CD4-positive, alpha-beta T cell treated with Interleukin-2 at 100 ng/mL for 4 hours (primary cell): ENCODE results near the gene PHTF1.

Experiments
- DNase-seq: peaks from one replicate; pipeline ENCODE4 v3.0.0-alpha.2; 2020; ENCODE audit warnings: low spot score

Gene PHTF1

GRCh38 chr1:113759333-113760101, at the start of gene PHTF1:
TSS of gene PHTF1 (minus strand) at chr1:113759486. CDS start at chr1:113758703, 783 bp downstream.
- DNase-seq, result peak; percentile 63

DNA sequence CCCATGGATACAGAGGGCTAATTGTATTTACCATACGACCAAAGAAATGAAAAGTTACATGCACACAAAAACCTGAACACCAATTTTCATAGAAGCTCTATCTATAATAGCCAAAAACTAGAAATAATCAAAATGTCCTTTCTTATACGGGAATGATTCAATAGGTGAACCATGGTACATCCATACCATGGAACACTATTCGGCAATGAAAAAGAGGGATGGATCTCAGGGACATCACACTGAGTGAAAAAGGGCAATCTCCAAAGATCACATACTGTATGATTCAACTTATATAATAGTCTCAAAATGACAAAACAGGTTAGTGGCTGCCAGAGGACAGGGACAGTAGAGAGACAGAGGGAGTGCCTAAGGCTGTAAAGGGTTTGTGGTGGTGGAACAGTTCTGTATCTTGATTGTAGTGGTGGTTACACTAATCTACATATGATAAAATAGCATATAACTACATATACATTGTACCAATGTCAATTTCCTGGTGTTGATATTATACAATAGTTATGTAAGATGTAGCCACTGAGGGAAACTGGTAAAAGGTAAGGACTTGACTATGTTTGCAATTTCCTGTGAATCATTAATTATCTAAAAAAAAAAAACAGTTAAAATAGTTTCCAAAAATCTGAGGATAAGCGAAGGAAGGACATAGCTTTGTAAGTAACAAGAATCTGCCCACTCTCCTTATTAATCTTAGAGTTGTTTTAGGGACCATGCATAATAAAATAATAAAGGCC, 49.3 kb upstream of the PHTF1 start:
- DNase-seq, result peak; percentile 16

DNA sequence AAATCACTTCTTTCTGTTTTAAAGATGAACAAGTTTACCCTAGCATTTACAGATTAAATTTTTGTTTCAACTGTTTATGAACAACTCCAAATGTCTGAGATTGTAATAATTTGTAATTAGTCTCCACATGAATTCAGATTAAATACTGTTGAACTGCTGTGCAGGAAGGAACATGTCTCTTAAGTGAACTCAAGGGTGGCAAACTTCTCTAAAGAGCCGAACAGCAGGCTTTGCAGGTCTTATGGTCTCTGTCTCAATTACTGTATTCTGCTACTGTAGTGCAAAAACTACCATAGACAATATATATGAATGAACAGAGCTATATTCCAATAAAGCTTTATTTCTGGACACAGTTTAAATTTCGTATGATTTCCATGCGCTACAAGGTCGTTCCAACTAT, 46.4 kb upstream of the PHTF1 start:
- no peak for DNase-seq

- DNase-seq, result no peak
These were observed 45.9 kb upstream of the PHTF1 start for GRCh38 chr1:113805256-113805531.

DNA sequence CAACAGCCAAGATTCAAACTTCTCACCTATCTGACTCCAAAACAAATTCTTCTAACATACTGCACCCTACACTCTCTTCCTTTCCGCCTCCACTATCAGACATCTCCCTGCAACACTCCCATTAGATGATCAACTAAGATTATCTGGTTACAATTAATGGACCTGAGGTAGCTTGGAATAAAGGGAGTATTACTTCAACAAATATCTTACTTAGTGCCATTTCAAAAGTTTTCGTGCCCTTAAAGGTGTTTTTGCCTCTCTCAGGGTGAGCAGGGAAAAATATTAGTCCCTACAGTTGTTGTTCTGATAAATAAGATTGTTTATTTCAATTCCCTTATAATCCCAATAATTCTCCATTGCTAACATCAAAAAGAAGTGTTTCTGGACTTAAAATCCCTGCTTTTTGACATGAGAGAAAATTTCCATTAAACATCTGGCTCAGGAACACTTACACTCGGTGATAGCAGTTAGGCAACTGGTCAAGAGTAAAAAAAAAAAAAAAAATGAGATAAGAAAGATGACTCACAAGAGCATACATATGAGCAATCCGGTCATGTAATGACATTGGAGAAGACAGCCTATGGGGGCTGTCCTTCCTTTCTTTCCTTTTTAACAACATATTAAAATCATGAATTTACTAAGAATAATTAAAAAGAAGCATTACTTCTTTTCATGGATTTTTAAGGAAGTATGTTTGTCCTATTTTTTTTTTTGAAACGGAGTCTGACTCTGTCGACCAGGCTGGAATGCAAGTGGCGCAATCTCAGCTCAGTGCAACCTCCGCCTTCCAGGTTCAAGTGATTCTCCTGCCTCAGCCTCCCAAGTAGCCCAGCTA, 45.4 kb upstream of the PHTF1 start:
- no peak for DNase-seq

- no peak for DNase-seq
These were observed 43.2 kb upstream of the PHTF1 start for GRCh38 chr1:113802367-113803007.

- no peak for DNase-seq
These were observed 41.2 kb upstream of the PHTF1 start for GRCh38 chr1:113800487-113800886.

GRCh38 chr1:113797472-113797871, 38.2 kb upstream of the PHTF1 start:
- no peak for DNase-seq

- no peak for DNase-seq
These were observed 34.9 kb upstream of the PHTF1 start for GRCh38 chr1:113793878-113794834.

DNA sequence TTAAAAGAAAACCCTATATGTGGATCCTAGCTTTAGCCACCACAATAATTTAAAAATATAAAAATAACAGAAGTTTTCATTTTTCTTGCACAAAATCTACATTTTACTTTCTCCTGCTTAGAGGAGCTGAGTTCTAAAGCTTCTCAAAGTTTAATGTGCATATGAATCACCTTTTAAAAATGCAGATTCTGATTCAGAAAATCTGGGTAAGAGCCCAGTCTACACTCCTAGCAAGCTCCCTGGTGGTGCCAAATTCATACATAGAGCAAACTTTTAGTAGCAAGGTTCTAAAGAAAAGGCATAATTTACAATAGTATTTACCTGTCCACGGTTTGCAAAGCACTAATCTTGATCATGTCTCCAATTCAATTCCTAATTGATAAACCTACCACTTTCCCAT, 33.7 kb upstream of the PHTF1 start:
- no peak for DNase-seq

DNA sequence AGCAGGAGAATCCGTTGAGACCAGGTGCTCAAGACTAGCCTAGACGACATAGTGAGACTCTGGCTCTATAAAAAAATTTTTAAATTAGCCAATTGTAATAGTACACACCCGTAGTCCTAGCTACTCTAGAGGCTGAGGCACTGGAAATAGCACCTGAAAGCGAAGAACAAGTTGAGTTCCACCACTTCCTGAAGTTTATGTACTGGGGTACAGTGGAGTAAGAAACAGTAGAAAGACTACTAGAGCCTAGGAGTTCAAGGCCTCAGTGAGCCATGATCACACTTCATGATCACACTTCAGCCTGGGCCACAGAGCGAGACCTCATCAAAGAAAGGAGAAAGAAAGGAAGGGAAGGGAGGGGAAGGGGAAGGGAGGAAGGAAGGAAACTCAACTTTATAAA, 33.2 kb upstream of the PHTF1 start:
- DNase-seq, result peak; percentile 35

DNA sequence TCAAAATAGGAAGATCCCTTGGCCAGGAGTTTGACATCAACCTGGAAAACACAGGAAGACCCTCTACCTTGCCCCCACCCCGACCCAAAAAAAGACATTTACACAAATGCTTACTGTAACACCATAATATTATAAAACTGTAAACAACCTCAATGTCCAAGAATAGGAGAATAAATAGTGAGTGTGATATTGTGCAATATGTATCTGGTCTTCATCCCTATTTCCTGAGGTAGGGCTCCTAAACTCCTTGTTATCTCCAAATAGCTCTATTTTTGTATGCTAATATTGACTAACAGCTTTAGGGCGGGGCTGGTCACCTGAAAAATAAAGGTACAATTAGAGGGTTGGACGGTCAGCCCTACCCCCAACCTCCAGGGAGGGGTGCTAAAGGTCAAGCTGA, 29.5 kb upstream of the PHTF1 start:
- no peak for DNase-seq

GRCh38 chr1:113787663-113788062, 28.4 kb upstream of the PHTF1 start:
- no peak for DNase-seq

- no peak for DNase-seq
These were observed 26.8 kb upstream of the PHTF1 start for GRCh38 chr1:113786069-113786468.

DNA sequence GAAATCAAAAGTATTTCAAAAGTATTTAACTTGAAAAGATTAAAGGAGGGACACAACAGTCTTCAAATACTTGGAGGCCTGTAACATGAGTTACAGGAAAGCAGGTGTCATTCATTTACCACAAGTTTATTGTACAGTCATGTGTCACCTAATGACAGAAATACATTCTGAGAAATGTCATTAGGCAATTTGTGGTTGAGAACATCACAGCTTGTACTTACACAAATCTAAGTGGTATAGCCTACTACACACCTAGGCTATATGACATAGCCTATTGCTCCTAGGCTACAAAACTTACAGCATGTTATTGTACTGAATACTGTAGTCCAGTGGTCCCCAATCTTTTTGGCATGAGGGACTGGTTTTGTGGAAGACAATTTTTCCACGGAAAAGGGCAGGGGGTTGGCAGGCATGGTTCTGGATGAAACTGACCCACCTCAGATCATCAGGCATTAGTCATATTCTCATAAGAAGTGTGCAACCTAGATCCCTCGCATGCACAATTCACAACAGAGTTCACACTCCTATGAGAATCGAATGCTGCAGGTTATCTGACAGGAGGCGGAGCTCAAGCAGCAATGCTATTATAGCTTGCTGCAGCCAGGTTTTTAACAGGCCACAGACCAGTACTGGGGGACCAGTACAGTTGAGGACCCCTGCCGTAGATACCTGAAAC, 25.0 kb upstream of the PHTF1 start:
- DNase-seq, result peak; percentile 82

DNA sequence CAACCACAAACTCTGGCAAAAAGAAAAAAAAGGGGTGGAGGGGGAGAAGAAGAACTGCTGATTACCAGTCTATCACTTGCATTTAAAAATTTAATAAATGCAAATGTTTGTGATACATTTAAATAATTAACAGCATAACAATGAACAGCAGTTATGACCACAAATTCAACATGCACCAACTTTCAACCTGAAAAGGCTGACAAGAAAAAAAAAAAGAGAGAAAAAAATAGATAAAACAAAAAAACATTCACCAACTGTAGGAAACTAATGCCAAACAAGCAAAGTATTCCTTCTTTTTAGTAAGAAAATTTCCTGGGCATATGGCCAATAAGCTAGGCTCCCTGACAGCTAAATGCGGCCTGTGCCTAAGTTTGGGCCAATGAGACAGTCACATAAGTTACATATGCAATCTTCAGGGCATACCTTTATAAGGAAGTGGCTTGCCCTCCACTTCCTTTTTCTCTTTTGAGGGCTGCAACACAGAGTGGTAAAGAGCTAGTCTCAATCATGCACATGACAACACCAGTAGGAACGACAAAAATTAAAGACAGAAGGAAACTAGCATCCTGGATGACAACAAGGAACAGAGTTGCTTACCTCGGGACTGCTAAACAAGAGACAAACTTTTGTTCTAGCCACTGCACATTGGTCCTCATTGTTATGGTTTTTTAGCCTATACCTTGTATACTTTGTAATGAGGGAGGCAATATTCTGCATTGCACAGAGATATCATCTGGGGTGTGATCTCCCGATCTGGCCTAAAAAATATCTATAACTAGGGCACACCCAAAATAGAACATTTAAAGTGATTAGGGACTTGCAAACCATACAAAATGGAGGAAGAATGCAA, 24.2 kb upstream of the PHTF1 start:
- DNase-seq, result peak; percentile 75

DNA sequence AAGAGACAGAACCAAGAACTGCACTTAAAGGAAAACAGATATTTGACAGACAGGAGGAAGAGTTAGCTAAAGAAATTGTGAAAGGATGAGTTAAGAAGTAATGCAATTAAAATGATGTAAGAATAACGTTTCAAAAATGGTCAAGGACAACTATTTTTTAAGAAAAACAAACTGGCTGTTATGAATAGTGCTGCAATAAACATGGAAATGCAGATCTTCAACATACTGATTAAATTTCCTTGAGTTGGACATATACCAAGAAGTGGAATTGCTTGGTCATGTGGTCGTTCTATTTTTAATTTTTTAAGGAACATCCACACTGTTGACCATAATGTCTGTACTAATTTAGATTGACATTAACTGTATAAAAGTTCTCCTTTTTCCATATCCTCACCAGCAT, 23.1 kb upstream of the PHTF1 start:
- DNase-seq, result no peak

- DNase-seq, result peak; percentile 49
These were observed 21.3 kb upstream of the PHTF1 start for GRCh38 chr1:113780374-113781146.

DNA sequence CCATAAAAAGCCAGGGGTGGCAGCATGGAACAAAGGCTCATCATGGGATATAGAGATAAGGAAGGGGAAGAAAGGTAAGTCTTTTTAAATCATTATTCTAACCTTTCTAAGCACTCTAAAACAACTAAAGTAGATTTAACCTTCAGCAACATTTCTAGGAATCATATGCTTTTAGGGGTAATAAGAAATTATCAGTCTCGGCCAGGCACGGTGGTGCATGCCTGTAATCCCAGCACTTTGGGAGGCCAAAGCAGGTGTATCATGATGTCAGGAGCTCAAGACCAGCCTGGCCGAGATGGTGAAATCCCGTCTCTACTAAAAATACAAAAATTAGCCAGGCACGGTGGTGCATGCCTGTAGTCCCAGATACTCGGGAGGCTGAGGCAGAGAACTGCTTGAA, 20.3 kb upstream of the PHTF1 start:
- no peak for DNase-seq
